Measurements from ENCODE around the gene CHRNA4.

CHRNA4 gene

GRCh38 chr20:63370618-63371187 lies 9.6 kb upstream of the CHRNA4 start:
- Histone ChIP-seq H3K27me3 (ENCODE audit: control insufficient read depth, insufficient read depth, low read length, poor library complexity, severe bottlenecking) (no peaks in the 10 kb centered on the region), H3K36me3 (ENCODE audit: control insufficient read depth, insufficient read depth, low read length) (no peaks in the 10 kb centered on the region), H3K4me1 (ENCODE audit: control insufficient read depth, insufficient read depth, low read length) (peaks cover 14% of the 10 kb centered on the region), H3K9me3 (ENCODE audit: control insufficient read depth, low read length) (no peaks in the 10 kb centered on the region), H3K27ac (ENCODE audit: insufficient read depth, low read depth, low read length, poor library complexity, severe bottlenecking) (no peak overlapping the region), H3K4me3 (ENCODE audit: insufficient read depth, low read depth, low read length) (no peak overlapping the region)
- 83% methylated on average over 21 of the region's 21 CpGs for WGBS, 2 experiments

- Histone ChIP-seq H3K4me1 (ENCODE audit: control insufficient read depth, insufficient read depth, low read length) (peaks cover 14% of the 10 kb centered on the region), H3K9me3 (ENCODE audit: control insufficient read depth, low read length) (no peaks in the 10 kb centered on the region), H3K4me3 (ENCODE audit: insufficient read depth, low read depth, low read length) (no peak overlapping the region), H3K27me3 (ENCODE audit: control insufficient read depth, insufficient read depth, low read length, poor library complexity, severe bottlenecking) (no peaks in the 10 kb centered on the region), H3K36me3 (ENCODE audit: control insufficient read depth, insufficient read depth, low read length) (no peaks in the 10 kb centered on the region), H3K27ac (ENCODE audit: insufficient read depth, low read depth, low read length, poor library complexity, severe bottlenecking) (no peak overlapping the region)
- 86 to 87% methylated on average over 24 of the region's 24 CpGs for WGBS, 2 experiments
These were observed 8.8 kb upstream of the CHRNA4 start for GRCh38 chr20:63369724-63370617.

- H3K4me3 ChIP-seq (ENCODE audit: insufficient read depth, low read depth, low read length): no peak overlapping the region
- no peak overlapping the region for H3K27ac ChIP-seq (ENCODE audit: insufficient read depth, low read depth, low read length, poor library complexity, severe bottlenecking)
These were observed 7.9 kb upstream of the CHRNA4 start for GRCh38 chr20:63369024-63369530.

GRCh38 chr20:63368151-63368550 lies 7.0 kb upstream of the CHRNA4 start:
- H3K27me3 ChIP-seq (ENCODE audit: control insufficient read depth, insufficient read depth, low read length, poor library complexity, severe bottlenecking): no peaks in the 10 kb centered on the region
- no peak overlapping the region for H3K27ac ChIP-seq (ENCODE audit: insufficient read depth, low read depth, low read length, poor library complexity, severe bottlenecking)
- H3K4me1 ChIP-seq (ENCODE audit: control insufficient read depth, insufficient read depth, low read length): peaks cover 26% of the 10 kb centered on the region
- no peaks in the 10 kb centered on the region for H3K9me3 ChIP-seq (ENCODE audit: control insufficient read depth, low read length)
- 89% methylated on average over 8 of the region's 8 CpGs for WGBS, 2 experiments
- no peaks in the 10 kb centered on the region for H3K36me3 ChIP-seq (ENCODE audit: control insufficient read depth, insufficient read depth, low read length)
- no peak overlapping the region for H3K4me3 ChIP-seq (ENCODE audit: insufficient read depth, low read depth, low read length)

More at GRCh38 chr20:63369024-63369530, 7.9 kb upstream of the CHRNA4 start:
- H3K9me3 ChIP-seq (ENCODE audit: control insufficient read depth, low read length): no peaks in the 10 kb centered on the region
- H3K4me1 ChIP-seq (ENCODE audit: control insufficient read depth, insufficient read depth, low read length): peaks cover 17% of the 10 kb centered on the region
- 94 to 97% methylated on average over 10 of the region's 10 CpGs for WGBS, 2 experiments
- no peaks in the 10 kb centered on the region for H3K36me3 ChIP-seq (ENCODE audit: control insufficient read depth, insufficient read depth, low read length)
- no peaks in the 10 kb centered on the region for H3K27me3 ChIP-seq (ENCODE audit: control insufficient read depth, insufficient read depth, low read length, poor library complexity, severe bottlenecking)

GRCh38 chr20:63367446-63368055 lies 6.4 kb upstream of the CHRNA4 start:
- WGBS, 2 experiments: 62 to 65% methylated on average over 24 of the region's 24 CpGs
- no peak overlapping the region for H3K4me3 ChIP-seq (ENCODE audit: insufficient read depth, low read depth, low read length)
- no peak overlapping the region for H3K27ac ChIP-seq (ENCODE audit: insufficient read depth, low read depth, low read length, poor library complexity, severe bottlenecking)
- no peaks in the 10 kb centered on the region for H3K27me3 ChIP-seq (ENCODE audit: control insufficient read depth, insufficient read depth, low read length, poor library complexity, severe bottlenecking)
- no peaks in the 10 kb centered on the region for H3K36me3 ChIP-seq (ENCODE audit: control insufficient read depth, insufficient read depth, low read length)
- peaks cover 32% of the 10 kb centered on the region for H3K4me1 ChIP-seq (ENCODE audit: control insufficient read depth, insufficient read depth, low read length)
- H3K9me3 ChIP-seq (ENCODE audit: control insufficient read depth, low read length): no peaks in the 10 kb centered on the region

- no peaks in the 10 kb centered on the region for H3K9me3 ChIP-seq (ENCODE audit: control insufficient read depth, low read length)
- H3K4me3 ChIP-seq (ENCODE audit: insufficient read depth, low read depth, low read length): no peak overlapping the region
- H3K27ac ChIP-seq (ENCODE audit: insufficient read depth, low read depth, low read length, poor library complexity, severe bottlenecking): no peak overlapping the region
- peaks cover 41% of the 10 kb centered on the region for H3K4me1 ChIP-seq (ENCODE audit: control insufficient read depth, insufficient read depth, low read length)
- peaks cover 7% of the 10 kb centered on the region for H3K27me3 ChIP-seq (ENCODE audit: control insufficient read depth, insufficient read depth, low read length, poor library complexity, severe bottlenecking)
- H3K36me3 ChIP-seq (ENCODE audit: control insufficient read depth, insufficient read depth, low read length): no peaks in the 10 kb centered on the region
- 85 to 89% methylated on average over 30 of the region's 30 CpGs for WGBS, 2 experiments
These were observed 5.5 kb upstream of the CHRNA4 start for GRCh38 chr20:63366390-63367365.

GRCh38 chr20:63365601-63366389 lies 4.6 kb upstream of the CHRNA4 start:
- peaks cover 16% of the 10 kb centered on the region for H3K27me3 ChIP-seq (ENCODE audit: control insufficient read depth, insufficient read depth, low read length, poor library complexity, severe bottlenecking)
- no peak overlapping the region for H3K27ac ChIP-seq (ENCODE audit: insufficient read depth, low read depth, low read length, poor library complexity, severe bottlenecking)
- no peak overlapping the region for H3K4me3 ChIP-seq (ENCODE audit: insufficient read depth, low read depth, low read length)
- 86 to 87% methylated on average over 22 of the region's 22 CpGs for WGBS, 2 experiments
- no peaks in the 10 kb centered on the region for H3K9me3 ChIP-seq (ENCODE audit: control insufficient read depth, low read length)
- no peaks in the 10 kb centered on the region for H3K36me3 ChIP-seq (ENCODE audit: control insufficient read depth, insufficient read depth, low read length)
- H3K4me1 ChIP-seq (ENCODE audit: control insufficient read depth, insufficient read depth, low read length): peaks cover 44% of the 10 kb centered on the region

GRCh38 chr20:63364801-63365585 lies 3.8 kb upstream of the CHRNA4 start:
- 88 to 89% methylated on average over 20 of the region's 20 CpGs for WGBS, 2 experiments

More at GRCh38 chr20:63364801-63365585, 3.8 kb upstream of the CHRNA4 start:
- H3K4me1 ChIP-seq (ENCODE audit: control insufficient read depth, insufficient read depth, low read length): peaks cover 48% of the 10 kb centered on the region
- no peak overlapping the region for H3K4me3 ChIP-seq (ENCODE audit: insufficient read depth, low read depth, low read length)
- no peaks in the 10 kb centered on the region for H3K9me3 ChIP-seq (ENCODE audit: control insufficient read depth, low read length)
- H3K27me3 ChIP-seq (ENCODE audit: control insufficient read depth, insufficient read depth, low read length, poor library complexity, severe bottlenecking): peaks cover 24% of the 10 kb centered on the region
- no peaks in the 10 kb centered on the region for H3K36me3 ChIP-seq (ENCODE audit: control insufficient read depth, insufficient read depth, low read length)
- H3K27ac ChIP-seq (ENCODE audit: insufficient read depth, low read depth, low read length, poor library complexity, severe bottlenecking): no peak overlapping the region

All from ectodermal cell (in vitro differentiated cells).